ENCODE measurements around the gene ARHGAP35. TPM values are rescaled to one million over a fixed set of nuclear protein-coding genes. Genes with fewer than 3 reads are reported as not detected.

Gene ARHGAP35
- total RNA-seq, 5 donors from 2014 or later (not counting 1 experiment from before 2014, with no cell fraction given), result 28.7 to 48.1 (median 37.7) TPM

DNA sequence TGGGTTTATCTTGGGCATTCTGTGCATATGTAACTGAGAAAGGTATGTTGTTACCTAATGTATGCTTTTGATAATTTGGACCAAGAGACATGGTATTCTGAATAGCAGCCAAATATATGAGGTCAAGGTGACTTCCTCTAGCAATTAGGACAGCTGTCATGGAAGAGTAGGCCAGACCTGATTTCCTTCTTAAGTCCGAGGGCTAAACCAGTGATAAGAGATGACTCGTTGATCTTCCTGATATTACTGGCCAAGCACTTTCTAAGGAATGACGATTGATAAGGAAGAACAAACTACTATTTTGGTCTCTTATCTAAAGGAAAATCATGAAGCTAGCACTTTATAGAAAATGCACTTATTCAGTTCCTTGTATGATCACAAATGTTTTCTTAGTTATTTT is 42.7 kb downstream of the ARHGAP35 start:
- Mint-ChIP-seq H3K4me3 (no peak overlapping the region), H3K27me3 (no peaks in the 10 kb centered on the region), H3K9me3 (no peaks in the 10 kb centered on the region), H3K4me1 (peaks cover 57 to 59% (median 57%) of the 10 kb centered on the region in 3 donors), H3K27ac (no peak overlapping the region), H3K36me3 (peaks cover 1% of the 10 kb centered on the region)
- WGBS (ENCODE audit: insufficient coverage), result no CpG with 5 or more reads among the region's 3 CpGs
- no peaks in the 10 kb centered on the region for H3K36me3 ChIP-seq (ENCODE audit: control insufficient read depth in 2 of 2, extremely low read depth in 1 of 2, insufficient read depth in 1 of 2, low read length in 1 of 2)
- H3K9me3 ChIP-seq, result no peaks in the 10 kb centered on the region
- no peak overlapping the region for H3K27ac ChIP-seq (ENCODE audit: low read length)
- ChIA-PET POLR2A (no interaction called here), CTCF (no interaction called here)
- ATAC-seq (replicated peaks in 1 of 4), result no peak
- no peak for DNase-seq
- peaks cover 0 to 29% of the 10 kb centered on the region in 2 experiments for H3K4me1 ChIP-seq (ENCODE audit: control insufficient read depth in 1 of 2, extremely low read depth in 1 of 2, insufficient read depth in 2 of 2, low read length in 2 of 2)
- no peaks in the 10 kb centered on the region for H3K27me3 ChIP-seq (replicated peaks in 1 of 2; ENCODE audit: control insufficient read depth in 2 of 2, extremely low read depth in 1 of 2, insufficient read depth in 2 of 2, low read length in 1 of 2)
- no peak overlapping the region for H3K4me3 ChIP-seq (ENCODE audit: control insufficient read depth in 1 of 2, extremely low read depth in 1 of 2, low read length in 1 of 2)

DNA sequence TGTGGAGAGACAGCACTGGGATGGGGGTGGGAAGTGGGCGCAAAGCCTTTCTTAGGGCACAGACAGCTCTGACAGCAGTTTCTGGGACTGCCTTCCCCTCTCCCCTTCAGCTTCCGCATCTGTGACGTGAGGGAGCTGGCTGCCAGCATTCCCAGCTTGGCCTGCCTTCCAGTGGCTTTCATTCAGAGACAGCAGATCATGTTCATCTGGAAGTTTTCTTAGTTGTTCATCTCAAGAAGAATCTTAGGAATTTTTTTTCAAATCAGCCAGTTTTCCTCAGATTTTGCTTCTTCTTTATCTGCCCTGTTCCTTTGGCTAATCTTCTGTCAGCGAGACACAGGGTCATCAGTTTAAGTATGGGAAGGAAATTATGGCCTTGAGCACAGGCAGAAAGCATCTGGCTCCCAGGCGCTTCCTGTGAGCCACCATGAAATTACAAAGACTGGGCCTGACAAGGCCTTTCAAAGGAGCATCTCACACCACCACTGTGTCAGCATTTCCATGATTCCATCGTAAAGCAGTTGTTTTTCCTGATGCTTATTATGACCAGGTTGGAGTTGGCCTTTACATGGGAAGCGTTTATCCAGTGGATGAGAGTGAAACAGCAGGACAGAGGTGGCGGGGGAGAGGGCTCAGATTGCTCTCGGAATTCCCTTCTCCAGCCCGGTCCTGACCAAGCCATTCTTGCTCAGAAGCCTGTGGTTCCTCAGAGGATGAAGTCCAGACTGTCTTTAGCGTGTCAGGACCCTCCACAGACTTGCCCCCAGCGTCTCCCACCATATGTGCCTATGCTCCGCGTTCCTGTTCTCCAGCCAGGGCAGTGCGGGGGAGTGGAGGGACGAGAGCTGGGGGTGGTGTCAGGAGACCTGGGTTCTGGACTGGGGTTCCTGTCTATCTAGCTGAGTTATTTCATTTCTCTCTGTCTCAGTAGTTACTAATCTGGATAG is 43.6 kb downstream of the ARHGAP35 start:
- no peak overlapping the region for H3K4me3 Mint-ChIP-seq
- no peaks in the 10 kb centered on the region for H3K36me3 Mint-ChIP-seq
- H3K4me1 ChIP-seq (ENCODE audit: control insufficient read depth in 1 of 2, extremely low read depth in 1 of 2, insufficient read depth in 2 of 2, low read length in 2 of 2), result peaks cover 0 to 35% of the 10 kb centered on the region in 2 experiments
- no peaks in the 10 kb centered on the region for H3K27me3 Mint-ChIP-seq
- ChIA-PET CTCF (interaction anchor here in 1 of 2 donors (0.7 kb wide), 1 partner anchor 91 kb away, joined by 3 read pairs; no protein-coding TSS in a partner anchor), POLR2A (no interaction called here)
- H3K4me1 Mint-ChIP-seq, result peaks cover 57 to 59% (median 59%) of the 10 kb centered on the region in 3 donors
- no peak overlapping the region for H3K27ac Mint-ChIP-seq
- no peaks in the 10 kb centered on the region for H3K36me3 ChIP-seq (ENCODE audit: control insufficient read depth in 2 of 2, extremely low read depth in 1 of 2, insufficient read depth in 1 of 2, low read length in 1 of 2)
- H3K9me3 ChIP-seq, result no peaks in the 10 kb centered on the region
- DNase-seq (no peak), ATAC-seq (replicated peaks in 1 of 4) (no peak)
- 94% methylated on average over 6 of the region's 16 CpGs for WGBS (ENCODE audit: insufficient coverage)
- no peaks in the 10 kb centered on the region for H3K27me3 ChIP-seq (replicated peaks in 1 of 2; ENCODE audit: control insufficient read depth in 2 of 2, extremely low read depth in 1 of 2, insufficient read depth in 2 of 2, low read length in 1 of 2)
- no peak overlapping the region for H3K4me3 ChIP-seq (ENCODE audit: control insufficient read depth in 1 of 2, extremely low read depth in 1 of 2, low read length in 1 of 2)
- no peaks in the 10 kb centered on the region for H3K9me3 Mint-ChIP-seq
- H3K27ac ChIP-seq (ENCODE audit: low read length), result no peak overlapping the region

DNA sequence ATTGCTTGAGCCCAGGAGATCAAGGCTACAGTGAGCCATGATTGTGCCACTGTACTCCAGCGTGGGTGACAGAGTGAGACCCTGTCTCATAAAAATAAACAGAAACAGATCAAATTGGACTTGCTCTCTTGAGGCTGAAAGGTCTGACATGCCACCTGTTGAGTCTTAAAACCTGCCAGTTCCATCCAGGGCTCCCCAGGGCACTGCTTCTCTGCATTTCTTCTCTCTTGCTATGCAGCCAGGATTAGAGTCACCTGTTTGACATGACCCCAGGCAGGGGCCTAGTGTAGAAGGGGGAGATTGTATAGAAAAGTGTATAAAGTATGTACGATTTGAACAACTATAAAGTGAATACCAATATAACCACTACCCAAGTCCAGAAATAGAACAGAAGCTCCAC is 45.4 kb downstream of the ARHGAP35 start:
- Mint-ChIP-seq H3K9me3 (no peaks in the 10 kb centered on the region), H3K4me1 (peaks cover 59 to 62% (median 60%) of the 10 kb centered on the region in 3 donors), H3K36me3 (peaks cover 7% of the 10 kb centered on the region), H3K4me3 (no peak overlapping the region), H3K27ac (no peak overlapping the region), H3K27me3 (no peaks in the 10 kb centered on the region)
- no peak for DNase-seq
- no peaks in the 10 kb centered on the region for H3K9me3 ChIP-seq
- ATAC-seq (replicated peaks in 1 of 4), result no peak
- no peaks in the 10 kb centered on the region for H3K27me3 ChIP-seq (replicated peaks in 1 of 2; ENCODE audit: control insufficient read depth in 2 of 2, extremely low read depth in 1 of 2, insufficient read depth in 2 of 2, low read length in 1 of 2)
- H3K4me1 ChIP-seq (ENCODE audit: control insufficient read depth in 1 of 2, extremely low read depth in 1 of 2, insufficient read depth in 2 of 2, low read length in 2 of 2), result peaks cover 0 to 32% of the 10 kb centered on the region in 2 experiments
- H3K36me3 ChIP-seq (ENCODE audit: control insufficient read depth in 2 of 2, extremely low read depth in 1 of 2, insufficient read depth in 1 of 2, low read length in 1 of 2), result no peaks in the 10 kb centered on the region
- POLR2A ChIA-PET, result no interaction called here
- H3K27ac ChIP-seq (ENCODE audit: low read length), result no peak overlapping the region
- WGBS (ENCODE audit: insufficient coverage), result no CpG with 5 or more reads among the region's 2 CpGs
- CTCF ChIA-PET, result no interaction called here
- no peak overlapping the region for H3K4me3 ChIP-seq (ENCODE audit: control insufficient read depth in 1 of 2, extremely low read depth in 1 of 2, low read length in 1 of 2)

DNA sequence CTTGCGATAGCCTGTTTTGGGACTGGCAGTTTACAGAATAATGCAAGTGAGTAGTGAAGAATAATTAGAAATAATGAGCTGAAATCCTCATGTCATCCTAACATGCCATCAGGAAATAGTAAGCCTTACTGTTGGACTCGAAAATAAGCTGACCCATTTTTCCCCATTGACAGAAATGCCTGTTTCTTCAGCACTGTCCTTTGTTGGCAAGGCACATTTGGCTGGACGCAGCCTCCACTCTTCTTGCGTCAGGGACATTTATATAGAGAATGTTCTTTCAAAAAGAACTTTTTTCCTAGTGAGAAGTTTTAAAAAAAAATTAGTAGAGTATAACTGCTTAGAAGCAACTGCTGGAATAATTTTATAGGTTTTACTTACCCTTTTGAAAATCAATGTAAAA is 47.1 kb downstream of the ARHGAP35 start:
- no CpG with 5 or more reads among the region's 4 CpGs for WGBS (ENCODE audit: insufficient coverage)
- ATAC-seq (replicated peaks in 1 of 4) (no peak), DNase-seq (no peak)
- Mint-ChIP-seq H3K4me1 (peaks cover 49 to 56% (median 55%) of the 10 kb centered on the region in 3 donors), H3K36me3 (peaks cover 7% of the 10 kb centered on the region), H3K27me3 (no peaks in the 10 kb centered on the region), H3K9me3 (no peaks in the 10 kb centered on the region), H3K27ac (no peak overlapping the region), H3K4me3 (no peak overlapping the region)
- no peak overlapping the region for H3K4me3 ChIP-seq (ENCODE audit: control insufficient read depth in 1 of 2, extremely low read depth in 1 of 2, low read length in 1 of 2)
- H3K9me3 ChIP-seq, result no peaks in the 10 kb centered on the region
- no peaks in the 10 kb centered on the region for H3K27me3 ChIP-seq (replicated peaks in 1 of 2; ENCODE audit: control insufficient read depth in 2 of 2, extremely low read depth in 1 of 2, insufficient read depth in 2 of 2, low read length in 1 of 2)
- peaks cover 0 to 28% of the 10 kb centered on the region in 2 experiments for H3K4me1 ChIP-seq (ENCODE audit: control insufficient read depth in 1 of 2, extremely low read depth in 1 of 2, insufficient read depth in 2 of 2, low read length in 2 of 2)
- ChIA-PET POLR2A (interaction anchor here in 1 of 2 donors (0.5 kb wide), 1 partner anchor 18 kb away, joined by 4 read pairs; no protein-coding TSS in a partner anchor), CTCF (interaction anchor here (0.6 to 0.7 kb wide), 6 partner anchors 83 to 934 kb away, joined by 3 to 7 read pairs (median 4); partner anchors contain the start of gene DHX34 (in 1 of the 2))
- H3K36me3 ChIP-seq (ENCODE audit: control insufficient read depth in 2 of 2, extremely low read depth in 1 of 2, insufficient read depth in 1 of 2, low read length in 1 of 2), result no peaks in the 10 kb centered on the region
- H3K27ac ChIP-seq (ENCODE audit: low read length), result no peak overlapping the region

DNA sequence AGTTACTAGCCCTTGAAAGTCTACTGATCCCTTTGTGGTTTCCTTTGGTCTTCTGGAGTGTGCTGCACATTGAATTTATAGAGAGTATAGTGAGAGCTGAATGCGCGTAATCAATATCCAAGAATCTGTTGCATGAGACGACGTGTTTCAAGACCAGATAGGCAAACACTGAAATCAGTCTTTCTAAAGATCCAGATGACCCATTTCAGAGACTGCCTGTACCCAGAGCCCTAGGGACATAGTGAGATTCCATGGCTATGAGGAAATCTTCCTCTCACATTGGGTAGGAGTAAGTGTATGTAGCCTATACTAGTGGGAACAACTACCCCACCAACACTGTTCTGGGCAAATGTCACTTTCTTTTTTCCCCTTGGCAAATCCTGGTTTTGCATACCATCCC is 48.6 kb downstream of the ARHGAP35 start:
- DNase-seq, result no peak
- H3K4me1 Mint-ChIP-seq, result peaks cover 51 to 55% (median 53%) of the 10 kb centered on the region in 3 donors
- no peak overlapping the region for H3K27ac Mint-ChIP-seq

More for the DNA sequence above, 48.6 kb downstream of the ARHGAP35 start:
- Mint-ChIP-seq H3K27me3 (no peaks in the 10 kb centered on the region), H3K4me3 (no peak overlapping the region), H3K36me3 (peaks cover 7% of the 10 kb centered on the region), H3K9me3 (no peaks in the 10 kb centered on the region)
- Histone ChIP-seq H3K36me3 (ENCODE audit: control insufficient read depth in 2 of 2, extremely low read depth in 1 of 2, insufficient read depth in 1 of 2, low read length in 1 of 2) (no peaks in the 10 kb centered on the region), H3K27ac (ENCODE audit: low read length) (no peak overlapping the region), H3K9me3 (no peaks in the 10 kb centered on the region), H3K4me3 (ENCODE audit: control insufficient read depth in 1 of 2, extremely low read depth in 1 of 2, low read length in 1 of 2) (no peak overlapping the region), H3K27me3 (replicated peaks in 1 of 2; ENCODE audit: control insufficient read depth in 2 of 2, extremely low read depth in 1 of 2, insufficient read depth in 2 of 2, low read length in 1 of 2) (no peaks in the 10 kb centered on the region), H3K4me1 (ENCODE audit: control insufficient read depth in 1 of 2, extremely low read depth in 1 of 2, insufficient read depth in 2 of 2, low read length in 2 of 2) (peaks cover 0 to 25% of the 10 kb centered on the region in 2 experiments)
- WGBS (ENCODE audit: insufficient coverage), result 100% methylated on average over 2 of the region's 4 CpGs
- ChIA-PET CTCF (interaction anchor here in 1 of 2 donors (0.5 to 1.0 kb wide), 2 partner anchors 12 to 24 kb away, joined by 3 to 4 read pairs; no protein-coding TSS in a partner anchor), POLR2A (interaction anchor here in 1 of 2 donors (0.6 kb wide), 1 partner anchor 31 kb away, joined by 3 read pairs; no protein-coding TSS in a partner anchor)
- ATAC-seq (replicated peaks in 1 of 4), result no peak

All from T-cell (primary cell).